ENCODE measurements around the gene PLXNA4.

Gene PLXNA4

DNA sequence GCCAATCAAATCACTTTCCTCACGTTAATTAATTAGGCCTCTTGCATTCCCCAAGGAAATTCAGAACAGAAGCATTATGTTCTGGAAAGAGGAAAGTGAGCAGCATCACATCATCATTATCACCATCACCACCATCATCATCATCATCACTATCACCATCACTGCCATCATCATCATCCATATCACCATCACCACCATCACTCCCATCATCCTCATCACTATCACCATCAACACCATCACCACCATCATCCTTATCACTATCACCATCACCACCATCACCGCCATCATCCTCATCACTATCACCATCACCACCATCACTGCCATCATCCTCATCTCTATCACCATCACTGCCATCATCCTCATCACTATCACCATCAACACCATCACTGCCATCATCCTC lies 31.4 kb upstream of the PLXNA4 start:
- TF ChIP-seq GATA2 (IDR thresholded peaks at IDR 0.05; ENCODE audit: low read depth, low read length) (no peak), GATA3 (IDR thresholded peaks at IDR 0.05; ENCODE audit: low read depth, low read length) (no peak)

DNA sequence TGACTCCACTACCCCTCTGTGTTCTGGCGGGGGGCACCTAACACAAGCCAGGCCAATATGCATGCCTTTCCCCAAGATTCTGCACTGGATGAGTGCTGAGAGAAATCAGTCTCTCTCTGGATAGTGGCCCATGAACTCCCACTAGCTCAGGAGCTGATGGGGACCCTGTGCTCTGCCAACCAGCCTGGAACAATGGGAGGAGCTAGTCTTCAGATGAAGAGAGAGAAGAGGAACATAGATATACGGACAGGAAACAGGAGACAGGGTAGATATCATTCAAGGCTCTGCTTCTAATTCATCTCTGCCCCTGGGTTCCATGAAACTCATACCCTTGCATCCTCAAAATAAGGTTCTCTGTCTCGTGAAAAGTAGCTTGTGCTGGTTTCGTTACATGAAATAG lies 27.9 kb upstream of the PLXNA4 start:
- TF ChIP-seq GATA3 (IDR thresholded peaks at IDR 0.05; ENCODE audit: low read depth, low read length) (no peak), GATA2 (IDR thresholded peaks at IDR 0.05; ENCODE audit: low read depth, low read length) (no peak)

DNA sequence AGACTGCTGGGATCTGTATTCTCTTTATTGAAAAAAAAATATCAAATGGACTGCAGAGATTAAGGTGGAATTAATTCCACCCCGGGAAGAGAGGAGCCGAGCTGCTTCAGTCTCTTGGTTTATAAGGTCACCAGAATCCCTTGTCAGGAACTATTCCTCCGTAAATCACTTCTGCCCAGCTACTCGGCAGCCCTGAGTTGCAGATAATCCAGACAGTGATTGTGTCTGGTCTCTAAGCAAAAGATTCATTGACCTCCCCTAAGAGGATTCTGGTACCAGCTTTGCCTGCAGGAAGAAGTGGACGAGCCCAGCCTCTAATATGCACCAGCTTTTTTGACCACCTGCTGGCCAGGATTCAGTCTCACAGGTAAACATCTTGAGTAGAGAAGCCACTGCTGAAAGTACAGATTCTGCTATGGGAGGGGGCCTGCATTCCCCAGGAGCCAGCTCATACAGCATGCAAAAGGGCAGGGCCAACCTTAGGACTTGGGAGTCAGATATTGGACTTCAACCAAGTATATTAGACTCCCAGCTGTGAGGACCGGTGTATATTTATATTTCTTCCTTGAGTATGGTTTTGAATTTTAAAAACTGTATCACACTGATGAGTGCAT lies 27.1 kb upstream of the PLXNA4 start:
- TF ChIP-seq GATA3 (IDR thresholded peaks at IDR 0.05; ENCODE audit: low read depth, low read length) (no peak), GATA2 (IDR thresholded peaks at IDR 0.05; ENCODE audit: low read depth, low read length) (no peak)

DNA sequence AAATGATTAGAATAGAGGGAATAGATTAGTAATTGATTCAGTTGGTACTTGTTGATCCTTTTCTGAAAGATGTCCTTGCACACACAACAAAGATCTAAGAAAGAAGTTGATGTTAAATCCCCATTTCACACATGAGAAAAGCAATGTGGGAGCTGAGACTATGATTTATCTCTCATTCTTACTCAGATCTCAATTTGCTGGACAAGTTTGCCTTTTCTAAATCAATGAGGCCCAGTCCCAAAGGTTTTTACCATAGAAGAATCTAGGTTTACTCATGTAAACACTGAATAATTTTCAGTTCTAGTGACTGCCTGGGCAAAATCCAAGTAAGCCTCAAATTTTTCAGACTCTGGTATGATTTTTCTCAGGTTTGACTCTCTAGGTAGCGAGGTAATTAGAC lies 25.5 kb upstream of the PLXNA4 start:
- TF ChIP-seq GATA3 (IDR thresholded peaks at IDR 0.05; ENCODE audit: low read depth, low read length) = no peak
- TF ChIP-seq GATA2 (IDR thresholded peaks at IDR 0.05; ENCODE audit: low read depth, low read length) = no peak

DNA sequence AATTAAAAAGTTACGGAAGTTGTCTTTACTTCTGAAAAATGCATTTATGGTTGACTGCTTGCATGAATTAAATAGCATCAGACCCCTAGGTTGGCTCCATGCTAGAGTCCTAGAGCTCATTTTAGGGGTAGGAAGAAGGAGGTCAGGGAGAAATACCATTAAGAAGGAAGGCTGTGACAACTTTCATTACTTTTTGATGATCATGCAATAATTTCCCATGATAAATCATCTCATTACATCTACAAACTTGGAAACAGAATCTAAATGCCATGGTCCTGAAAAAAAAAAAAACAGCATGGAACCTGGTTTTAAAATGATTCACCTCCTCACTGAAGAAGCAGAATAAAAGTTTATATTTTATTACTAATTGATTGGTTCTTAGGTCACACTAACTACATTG lies 20.3 kb upstream of the PLXNA4 start:
- TF ChIP-seq GATA2 (IDR thresholded peaks at IDR 0.05; ENCODE audit: low read depth, low read length) (no peak), GATA3 (IDR thresholded peaks at IDR 0.05; ENCODE audit: low read depth, low read length) (no peak)

DNA sequence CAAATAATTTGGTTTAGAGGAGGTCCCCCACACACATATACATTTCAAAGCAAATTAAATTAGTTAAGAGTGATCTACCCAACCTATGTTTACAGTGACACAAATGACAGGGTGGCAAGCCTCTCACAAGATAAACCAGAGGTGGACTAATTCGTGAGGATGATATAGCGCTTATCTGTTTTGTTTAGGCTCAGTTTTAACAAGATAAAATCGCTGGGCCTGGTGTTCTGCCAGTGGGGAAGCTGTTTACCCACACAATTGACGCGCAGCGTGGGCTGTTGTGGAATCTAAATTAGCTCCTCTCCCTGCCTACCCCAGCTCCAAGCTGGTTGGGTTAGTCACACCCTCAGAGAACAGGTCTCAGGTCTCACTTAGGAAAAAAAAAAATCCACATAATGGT lies 16.7 kb upstream of the PLXNA4 start:
- TF ChIP-seq GATA3 (IDR thresholded peaks at IDR 0.05; ENCODE audit: low read depth, low read length) = peak; percentile 86
- peak; percentile 97 for TF ChIP-seq GATA2 (IDR thresholded peaks at IDR 0.05; ENCODE audit: low read depth, low read length)

DNA sequence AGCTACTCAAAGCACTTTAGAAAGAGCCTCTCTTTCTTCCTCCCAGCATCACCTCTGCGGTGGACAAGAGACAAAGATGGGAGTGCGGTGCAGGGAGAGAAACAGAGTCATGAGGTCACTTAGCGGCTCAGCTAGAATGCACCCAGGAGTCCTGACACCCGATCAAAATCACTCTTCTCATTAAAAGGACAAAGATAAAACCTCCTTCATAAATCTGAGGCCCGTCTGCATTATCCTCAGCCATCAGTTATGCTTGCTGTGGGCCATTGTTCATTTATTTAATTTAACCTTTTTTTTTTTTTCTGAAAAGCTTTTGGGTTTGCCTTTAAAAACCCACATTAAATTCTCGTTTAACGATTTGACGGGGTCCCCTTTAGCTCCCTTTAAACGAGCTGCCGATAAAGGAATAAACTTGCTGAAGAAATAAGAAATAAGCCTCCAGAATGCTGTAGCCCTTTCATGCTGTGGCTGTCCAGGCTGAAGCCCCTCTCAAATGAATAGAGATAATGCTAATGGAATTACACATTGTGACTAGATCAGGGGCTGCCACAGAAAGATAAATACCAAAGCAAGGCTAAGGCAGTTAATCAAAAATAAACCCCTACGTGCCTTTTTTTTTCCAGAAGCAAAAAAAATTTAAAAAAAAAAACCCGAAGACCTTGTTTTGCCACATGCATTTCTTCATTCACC lies 16.1 kb upstream of the PLXNA4 start:
- TF ChIP-seq GATA3 (IDR thresholded peaks at IDR 0.05; ENCODE audit: low read depth, low read length) = 0 out of 2 replicates have a peak, but pooled peaks have one; percentile 58
- peak; percentile 89 for TF ChIP-seq GATA2 (IDR thresholded peaks at IDR 0.05; ENCODE audit: low read depth, low read length)

DNA sequence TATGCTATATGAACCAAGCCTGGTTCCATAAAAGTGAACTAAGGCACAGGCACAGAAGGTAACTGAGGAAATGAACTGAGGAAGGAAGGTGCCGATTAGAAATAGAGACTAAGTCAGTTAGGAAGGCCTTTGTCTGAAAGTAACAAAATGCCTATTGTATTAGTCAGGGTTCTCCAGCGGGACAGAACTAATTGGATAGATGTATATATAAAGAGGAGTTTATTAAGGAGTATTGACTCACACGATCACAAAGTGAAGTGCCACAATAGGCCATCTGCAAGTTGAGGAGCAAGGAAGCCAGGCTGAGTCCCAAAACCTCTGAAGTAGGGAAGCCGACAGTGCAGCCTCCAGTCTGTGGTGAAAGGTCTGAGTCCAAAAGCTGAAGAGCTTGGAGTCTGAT lies 13.9 kb upstream of the PLXNA4 start:
- TF ChIP-seq GATA2 (IDR thresholded peaks at IDR 0.05; ENCODE audit: low read depth, low read length) (no peak), GATA3 (IDR thresholded peaks at IDR 0.05; ENCODE audit: low read depth, low read length) (no peak)

DNA sequence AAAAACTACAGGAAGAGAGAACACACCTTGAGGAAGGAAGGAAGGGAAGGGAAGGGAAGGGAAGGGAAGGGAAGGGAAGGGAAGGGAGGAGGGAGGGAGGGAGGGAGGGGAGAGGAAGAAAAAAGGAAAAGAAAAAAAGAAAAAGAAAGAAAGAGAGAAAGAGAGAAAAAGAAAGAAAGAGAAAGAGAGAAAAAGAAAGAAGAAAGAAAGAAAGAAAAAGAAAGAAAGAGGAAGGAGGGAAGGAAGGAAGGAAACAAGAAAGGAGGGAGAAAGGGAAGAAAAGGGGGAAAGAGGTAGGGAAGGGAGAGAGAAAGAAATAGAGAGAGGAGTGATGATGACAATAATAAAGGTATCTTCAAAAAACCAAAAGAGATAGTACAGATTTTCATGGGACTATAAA lies 12.3 kb upstream of the PLXNA4 start:
- no peak for TF ChIP-seq GATA3 (IDR thresholded peaks at IDR 0.05; ENCODE audit: low read depth, low read length)
- no peak for TF ChIP-seq GATA2 (IDR thresholded peaks at IDR 0.05; ENCODE audit: low read depth, low read length)

DNA sequence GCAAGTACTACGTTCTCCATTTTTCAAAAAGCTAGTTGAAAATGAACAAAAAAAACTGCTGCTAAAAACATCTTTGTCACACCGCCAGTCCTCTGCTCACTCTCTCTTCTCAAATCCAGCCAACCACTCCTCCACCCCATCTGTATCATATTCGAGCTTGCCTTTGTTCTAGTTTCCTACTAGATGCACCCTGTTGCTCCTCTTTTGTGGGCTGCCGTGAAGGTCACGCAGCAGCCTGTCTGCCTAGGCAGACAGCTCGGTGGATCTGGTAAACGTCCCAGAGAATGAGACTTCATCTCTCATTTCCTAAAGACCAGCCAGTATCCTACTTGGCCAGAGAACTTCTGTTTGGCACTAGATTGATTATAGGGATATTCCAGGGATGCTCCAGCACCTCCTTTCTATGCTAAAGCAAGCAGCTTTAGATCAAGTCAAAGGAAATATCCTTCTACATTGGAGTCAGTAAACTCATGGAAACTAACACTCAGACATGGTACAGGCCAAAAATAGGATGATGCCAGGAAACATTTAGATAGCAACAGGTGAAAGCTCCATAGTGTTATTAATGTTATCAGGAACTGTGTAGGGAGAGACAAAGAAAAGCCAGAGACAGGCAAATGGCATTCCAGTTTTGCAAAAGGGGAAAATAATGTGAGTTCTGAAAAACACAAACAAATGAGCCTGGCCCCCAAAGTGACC lies 8.7 kb upstream of the PLXNA4 start:
- TF ChIP-seq GATA3 (IDR thresholded peaks at IDR 0.05; ENCODE audit: low read depth, low read length) (no peak), GATA2 (IDR thresholded peaks at IDR 0.05; ENCODE audit: low read depth, low read length) (no peak)

DNA sequence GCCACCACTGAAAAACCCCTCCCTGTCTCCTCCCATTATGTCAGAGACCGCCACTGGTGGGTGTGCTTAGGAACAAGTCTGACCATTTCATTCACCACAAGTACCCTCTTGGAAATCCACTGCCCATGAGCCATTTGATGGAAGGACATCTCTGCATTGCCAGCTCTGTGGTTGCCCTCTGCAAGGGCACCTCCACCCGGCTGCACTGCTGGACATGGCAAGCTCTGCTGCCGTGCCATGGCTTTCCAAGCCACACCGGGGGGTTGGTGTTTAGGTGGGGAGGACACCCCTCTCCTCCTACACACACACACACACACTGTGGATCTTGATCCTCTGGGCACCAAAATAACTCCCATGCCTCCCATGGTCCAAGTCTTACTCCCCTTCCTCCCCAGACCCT lies 5.2 kb upstream of the PLXNA4 start:
- TF ChIP-seq GATA2 (IDR thresholded peaks at IDR 0.05; ENCODE audit: low read depth, low read length) (no peak), GATA3 (IDR thresholded peaks at IDR 0.05; ENCODE audit: low read depth, low read length) (no peak)

DNA sequence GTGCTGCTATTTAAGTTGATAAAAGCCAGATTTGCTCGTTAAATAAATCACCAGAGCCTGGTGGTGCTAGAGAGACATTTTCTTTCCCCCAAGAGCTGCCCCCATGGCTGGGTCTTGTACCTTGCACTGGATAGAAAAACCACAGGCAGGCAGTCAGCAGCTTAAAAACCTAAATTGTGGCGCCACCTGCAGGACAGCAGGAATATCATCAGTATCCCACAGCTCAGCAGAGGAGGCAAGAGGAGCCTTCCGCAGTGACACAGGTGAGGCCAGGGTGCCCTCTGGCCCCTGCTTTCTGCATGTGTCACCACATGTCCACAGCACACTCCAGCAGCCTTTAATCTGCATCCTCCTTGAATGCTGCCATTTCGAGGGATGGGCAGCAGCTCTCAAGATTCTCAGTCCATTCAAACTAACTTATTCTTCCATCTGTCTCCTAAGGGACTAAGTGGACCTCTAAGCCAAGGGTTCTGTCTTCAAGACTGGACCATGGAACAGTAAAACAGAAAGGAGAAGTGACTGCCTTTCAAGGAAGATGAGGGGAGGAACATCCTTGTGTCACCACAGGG lies 4.5 kb upstream of the PLXNA4 start:
- TF ChIP-seq GATA3 (IDR thresholded peaks at IDR 0.05; ENCODE audit: low read depth, low read length) = no peak
- TF ChIP-seq GATA2 (IDR thresholded peaks at IDR 0.05; ENCODE audit: low read depth, low read length) = no peak

DNA sequence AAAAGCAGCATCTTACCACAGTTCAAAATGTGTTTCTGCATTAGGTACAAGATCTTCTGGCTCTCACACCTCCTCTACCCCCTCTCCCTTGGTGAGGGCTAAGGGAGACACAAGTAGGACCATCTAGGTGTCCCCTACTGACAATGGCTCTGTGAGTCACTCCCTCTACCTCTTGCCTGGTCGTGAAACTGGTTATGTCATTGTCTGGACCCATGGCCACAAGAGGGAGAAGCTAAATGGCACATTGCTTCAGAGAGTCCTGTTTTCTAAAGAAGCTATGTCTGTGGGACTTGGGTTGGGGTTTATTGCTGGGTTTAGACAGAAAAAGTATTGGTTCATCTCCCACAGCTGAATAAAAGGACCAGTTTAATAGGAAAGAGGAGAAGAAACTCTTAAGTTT lies 4.0 kb upstream of the PLXNA4 start:
- TF ChIP-seq GATA3 (IDR thresholded peaks at IDR 0.05; ENCODE audit: low read depth, low read length) (no peak), GATA2 (IDR thresholded peaks at IDR 0.05; ENCODE audit: low read depth, low read length) (no peak)

DNA sequence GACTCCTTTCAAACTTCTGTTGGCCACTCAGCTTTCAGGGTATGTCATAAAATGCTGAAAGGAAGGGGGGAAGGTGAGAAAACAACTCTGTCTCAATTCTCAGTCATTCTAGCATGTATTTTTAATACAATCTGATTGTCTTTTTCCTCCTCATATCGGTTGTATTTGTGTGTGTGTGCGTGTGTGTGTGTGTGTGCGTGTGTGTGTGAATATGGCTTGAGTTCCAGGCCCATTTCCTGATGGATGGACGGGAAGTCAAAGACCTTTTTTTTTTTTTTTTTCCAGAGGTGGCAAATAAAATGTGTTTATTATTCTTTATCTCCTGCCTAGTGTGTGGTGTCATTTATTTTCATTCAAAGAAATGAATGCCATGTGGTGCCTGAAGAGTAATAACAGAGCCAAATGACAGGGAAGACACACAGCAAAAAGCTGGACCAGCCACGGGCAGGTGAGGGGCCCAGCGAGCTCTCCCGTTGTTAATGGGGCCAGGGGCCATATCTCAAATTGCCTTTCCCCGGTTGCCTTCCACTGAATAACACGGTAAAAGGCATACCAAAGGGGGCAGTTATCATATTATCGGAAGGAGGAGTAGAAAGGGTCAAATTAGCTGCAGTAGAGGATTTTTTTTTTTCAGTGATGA lies 3.1 kb upstream of the PLXNA4 start:
- TF ChIP-seq GATA3 (IDR thresholded peaks at IDR 0.05; ENCODE audit: low read depth, low read length) (no peak), GATA2 (IDR thresholded peaks at IDR 0.05; ENCODE audit: low read depth, low read length) (no peak)

All from SH-SY5Y (cell line).